ENCODE measurements around the gene OGFOD3.

GRCh38 chr17:82415336-82415735, 3.0 kb downstream of the OGFOD3 start:
- no peak for TF ChIP-seq CTCF (IDR thresholded peaks at IDR 0.05)
- TF ChIP-seq EZH2 (IDR thresholded peaks at IDR 0.05; ENCODE audit: borderline replicate concordance, insufficient read depth, low read depth, low read length, poor library complexity, severe bottlenecking), result no peak
